DND-41 (cell line): ENCODE data around the gene ZCWPW1.

Source experiments
- ATAC-seq: fragments of 200-7000 bp; cut with Tn5 transposase; 3 replicates; pipeline ENCODE4 v1.9.1; 2021; ENCODE audit warnings: low read depth; ENCODE audit not compliant: insufficient read depth
- DNase-seq: peaks from one replicate; pipeline ENCODE4 v3.0.0-alpha.2; 2020
- H2AFZ ChIP-seq: 2 replicates; pipeline ENCODE4 v1.6.0; 2012; ENCODE audit warnings: low read depth, low read length
- H3K27ac ChIP-seq: 2 replicates; pipeline ENCODE4 v1.5.1; 2012; ENCODE audit warnings: low read length, inconsistent platforms
- H3K27me3 ChIP-seq: fragments of 200-600 bp; sonication (generic); 2 replicates; pipeline ENCODE4 v1.6.0; 2012; ENCODE audit warnings: low read length, mild to moderate bottlenecking, inconsistent platforms; ENCODE audit not compliant: insufficient read depth, poor library complexity
- H3K36me3 ChIP-seq: 2 replicates; pipeline ENCODE4 v1.5.1; 2012; ENCODE audit warnings: low read length, inconsistent platforms; ENCODE audit not compliant: insufficient read depth
- H3K4me1 ChIP-seq: 2 replicates; pipeline ENCODE4 v1.5.1; 2012; ENCODE audit warnings: mild to moderate bottlenecking, low read length; ENCODE audit not compliant: insufficient read depth
- H3K4me2 ChIP-seq: 2 replicates; pipeline ENCODE4 v1.6.0; 2012; ENCODE audit warnings: mild to moderate bottlenecking, moderate library complexity, low read length, inconsistent platforms; ENCODE audit not compliant: insufficient read depth
- H3K4me3 ChIP-seq, 2 experiments: fragments of 200-600 bp in 1 of 2; shearing (Covaris generic) in 1 of 2; 2 replicates each; pipeline ENCODE4 v1.5.1; 2012 to 2016; ENCODE audit warnings: inconsistent platforms in 2 of 2, low read length in 2 of 2, mild to moderate bottlenecking in 2 of 2, low read depth in 1 of 2, moderate library complexity in 1 of 2
- H3K79me2 ChIP-seq: 2 replicates; pipeline ENCODE4 v1.6.0; 2012; ENCODE audit warnings: low read length, inconsistent platforms; ENCODE audit not compliant: insufficient read depth
- H3K9ac ChIP-seq: 2 replicates; pipeline ENCODE4 v1.6.0; 2012; ENCODE audit warnings: low read depth, mild to moderate bottlenecking, inconsistent platforms, low read length, moderate library complexity
- H3K9me3 ChIP-seq: 2 replicates; pipeline ENCODE4 v1.5.1; 2012; ENCODE audit warnings: low read length, moderate library complexity, mild to moderate bottlenecking, inconsistent platforms; ENCODE audit not compliant: insufficient read depth, severe bottlenecking
- H4K20me1 ChIP-seq: 2 replicates; pipeline ENCODE4 v1.6.0; 2012; ENCODE audit warnings: low read length; ENCODE audit not compliant: insufficient read depth
- EZH2 ChIP-seq: IDR thresholded peaks from 3 replicates; pipeline ENCODE4 v1.6.1; 2012; ENCODE audit warnings: borderline replicate concordance, low read depth, mild to moderate bottlenecking, moderate library complexity, low read length, inconsistent platforms; ENCODE audit not compliant: severe bottlenecking
- TF ChIP-seq, protein P1 (sequence below): IDR thresholded peaks from 2 replicates; pipeline ENCODE4 v1.5.1; 2012; ENCODE audit warnings: borderline replicate concordance, low read length, moderate library complexity, mild to moderate bottlenecking; ENCODE audit not compliant: poor library complexity, severe bottlenecking; ENCODE audit errors: extremely low read depth

The ZCWPW1 gene

DNA sequence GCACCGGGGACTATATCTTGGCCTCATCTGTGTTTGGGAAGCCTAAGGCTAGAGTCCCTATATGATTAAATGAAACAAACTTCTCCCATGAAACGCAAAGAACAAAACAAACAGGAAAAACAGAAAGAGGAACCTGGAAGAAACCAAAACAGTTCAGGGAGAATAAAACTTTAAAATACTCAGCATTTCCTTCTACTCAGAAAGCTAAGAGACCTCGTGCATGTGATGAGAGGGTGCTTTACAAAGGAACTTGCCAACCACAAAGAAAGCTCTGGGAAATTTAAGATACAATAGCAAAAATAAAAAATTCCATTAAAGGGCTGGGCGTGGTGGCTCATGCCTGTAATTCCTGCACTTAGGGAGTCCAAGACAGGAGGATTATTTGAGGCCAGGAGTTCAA lies 48.3 kb downstream of the ZCWPW1 start:
- H3K27ac ChIP-seq: no peak overlapping the region
- TF ChIP-seq, protein P1, sequence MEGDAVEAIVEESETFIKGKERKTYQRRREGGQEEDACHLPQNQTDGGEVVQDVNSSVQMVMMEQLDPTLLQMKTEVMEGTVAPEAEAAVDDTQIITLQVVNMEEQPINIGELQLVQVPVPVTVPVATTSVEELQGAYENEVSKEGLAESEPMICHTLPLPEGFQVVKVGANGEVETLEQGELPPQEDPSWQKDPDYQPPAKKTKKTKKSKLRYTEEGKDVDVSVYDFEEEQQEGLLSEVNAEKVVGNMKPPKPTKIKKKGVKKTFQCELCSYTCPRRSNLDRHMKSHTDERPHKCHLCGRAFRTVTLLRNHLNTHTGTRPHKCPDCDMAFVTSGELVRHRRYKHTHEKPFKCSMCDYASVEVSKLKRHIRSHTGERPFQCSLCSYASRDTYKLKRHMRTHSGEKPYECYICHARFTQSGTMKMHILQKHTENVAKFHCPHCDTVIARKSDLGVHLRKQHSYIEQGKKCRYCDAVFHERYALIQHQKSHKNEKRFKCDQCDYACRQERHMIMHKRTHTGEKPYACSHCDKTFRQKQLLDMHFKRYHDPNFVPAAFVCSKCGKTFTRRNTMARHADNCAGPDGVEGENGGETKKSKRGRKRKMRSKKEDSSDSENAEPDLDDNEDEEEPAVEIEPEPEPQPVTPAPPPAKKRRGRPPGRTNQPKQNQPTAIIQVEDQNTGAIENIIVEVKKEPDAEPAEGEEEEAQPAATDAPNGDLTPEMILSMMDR: no peak
- no peak for TF ChIP-seq EZH2
- no peaks in the 10 kb centered on the region for H4K20me1 ChIP-seq
- H3K4me2 ChIP-seq: no peak overlapping the region
- H3K9ac ChIP-seq: no peak overlapping the region
- H3K9me3 ChIP-seq: no peaks in the 10 kb centered on the region
- H3K79me2 ChIP-seq: no peaks in the 10 kb centered on the region
- no peak overlapping the region for H3K4me3 ChIP-seq
- H3K36me3 ChIP-seq: no peaks in the 10 kb centered on the region
- no peaks in the 10 kb centered on the region for H3K4me1 ChIP-seq
- no peaks in the 10 kb centered on the region for H3K27me3 ChIP-seq
- ATAC-seq (no peak), DNase-seq (no peak)
- H2AFZ ChIP-seq: no peak overlapping the region

DNA sequence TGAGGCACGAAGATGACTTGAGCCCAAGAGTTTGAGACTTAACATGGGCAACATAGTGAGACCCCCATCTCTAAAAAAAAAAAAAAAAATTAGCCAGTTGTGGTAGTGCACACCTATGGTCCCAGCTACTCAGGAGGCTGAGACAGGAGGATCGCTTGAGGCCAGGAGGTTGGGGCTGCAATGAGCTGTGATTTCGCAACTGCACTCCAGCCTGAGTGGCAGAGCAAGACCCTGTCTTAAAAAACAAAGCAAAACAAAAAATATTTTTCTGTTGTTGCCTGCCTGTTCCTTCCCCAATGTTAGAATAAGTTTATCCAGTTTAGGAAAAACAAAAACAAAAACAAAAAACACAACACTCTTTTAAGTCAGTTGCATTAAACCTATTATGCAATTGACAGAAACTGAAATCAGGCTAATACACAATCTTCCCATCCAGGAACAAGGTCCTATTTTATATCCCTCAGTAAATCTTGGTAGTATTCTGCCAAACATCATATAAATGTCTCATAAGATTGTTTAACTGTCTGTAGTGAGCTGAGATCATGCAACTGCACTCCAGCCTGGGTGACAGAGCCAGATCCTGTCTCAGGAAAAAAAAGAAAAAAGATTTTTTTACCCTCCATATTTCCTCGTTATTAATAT lies 50.3 kb downstream of the ZCWPW1 start:
- Histone ChIP-seq H3K79me2 (no peaks in the 10 kb centered on the region), H3K4me3 (no peak overlapping the region), H3K4me1 (no peaks in the 10 kb centered on the region), H3K27ac (no peak overlapping the region), H3K27me3 (no peaks in the 10 kb centered on the region), H2AFZ (no peak overlapping the region), H3K9me3 (no peaks in the 10 kb centered on the region), H4K20me1 (no peaks in the 10 kb centered on the region), H3K36me3 (no peaks in the 10 kb centered on the region), H3K4me2 (no peak overlapping the region), H3K9ac (no peak overlapping the region)
- TF ChIP-seq EZH2: no peak
- TF ChIP-seq, protein P1: no peak
- ATAC-seq: no peak
- no peak for DNase-seq

DNA sequence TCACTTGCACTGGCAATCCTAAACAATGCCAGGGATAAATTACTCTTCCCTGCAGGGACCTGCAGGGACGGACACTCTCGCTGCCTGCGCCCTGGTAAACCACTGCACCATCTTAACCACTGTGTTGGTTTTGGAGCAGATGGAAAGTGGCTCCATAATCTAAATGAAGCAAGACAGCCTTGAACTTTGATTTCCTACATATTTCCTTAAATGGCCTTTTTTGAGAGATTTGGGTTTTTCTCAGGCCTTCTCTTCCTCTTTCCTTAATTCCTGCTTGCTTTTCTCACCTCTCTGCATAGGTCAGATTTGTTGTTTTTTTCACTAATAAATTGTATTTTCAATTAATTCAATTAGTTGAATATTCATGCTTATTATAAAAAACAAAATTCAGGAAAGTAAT lies 52.4 kb downstream of the ZCWPW1 start:
- H3K79me2 ChIP-seq: no peaks in the 10 kb centered on the region
- no peaks in the 10 kb centered on the region for H3K36me3 ChIP-seq
- TF ChIP-seq EZH2: no peak
- TF ChIP-seq, protein P1: no peak
- ATAC-seq (no peak), DNase-seq (no peak)
- H3K27me3 ChIP-seq: no peaks in the 10 kb centered on the region
- peaks cover 13% of the 10 kb centered on the region for H3K4me1 ChIP-seq
- no peak overlapping the region for H3K9ac ChIP-seq
- no peak overlapping the region for H3K4me2 ChIP-seq
- H3K4me3 ChIP-seq: no peak overlapping the region
- no peak overlapping the region for H3K27ac ChIP-seq
- no peaks in the 10 kb centered on the region for H3K9me3 ChIP-seq
- no peaks in the 10 kb centered on the region for H4K20me1 ChIP-seq
- H2AFZ ChIP-seq: no peak overlapping the region

DNA sequence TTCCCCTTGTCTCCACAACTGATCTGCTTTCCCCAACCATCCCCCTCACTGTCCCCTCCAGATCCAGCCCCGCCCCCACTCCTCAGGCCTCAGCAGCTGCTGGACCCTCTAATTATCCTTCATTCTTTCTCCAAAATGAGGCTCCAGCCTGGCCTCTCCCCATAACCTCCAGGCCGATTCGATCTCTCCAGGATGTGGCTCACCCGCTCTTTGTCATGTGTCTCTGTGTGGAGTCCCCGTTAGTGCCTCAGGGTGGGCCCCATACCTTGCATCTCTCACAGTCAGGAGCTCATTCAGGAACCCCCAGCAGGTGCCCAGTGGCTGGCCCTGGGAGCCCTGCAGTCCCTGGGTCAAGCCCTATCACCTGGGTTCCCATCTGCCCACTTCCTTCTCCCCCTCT lies 53.9 kb downstream of the ZCWPW1 start:
- TF ChIP-seq EZH2: no peak
- TF ChIP-seq, protein P1: no peak
- Histone ChIP-seq H3K27ac (no peak overlapping the region), H3K79me2 (no peaks in the 10 kb centered on the region), H2AFZ (no peak overlapping the region), H3K9me3 (no peaks in the 10 kb centered on the region), H3K4me1 (peaks cover 13% of the 10 kb centered on the region), H4K20me1 (no peaks in the 10 kb centered on the region), H3K36me3 (no peaks in the 10 kb centered on the region), H3K4me3 (no peak overlapping the region), H3K4me2 (no peak overlapping the region), H3K9ac (no peak overlapping the region), H3K27me3 (no peaks in the 10 kb centered on the region)
- DNase-seq (no peak), ATAC-seq (no peak)
